ENCODE results near the gene FBXW2.

- no peak for TF ChIP-seq EZH2 (IDR thresholded peaks at IDR 0.05; ENCODE audit: borderline replicate concordance, low read depth, low read length, severe bottlenecking)
- TF ChIP-seq CTCF (IDR thresholded peaks at IDR 0.05; ENCODE audit: extremely low read depth in 1 of 2, insufficient read depth in 1 of 2, low read depth in 1 of 2, low read length in 2 of 2), result no peak
- TF ChIP-seq JUN (IDR thresholded peaks at IDR 0.05; ENCODE audit: borderline replicate concordance, insufficient read depth, insufficient read length, low read depth), result no peak
- TF ChIP-seq POLR2AphosphoS5 (IDR thresholded peaks at IDR 0.05; ENCODE audit: insufficient read depth, low read depth, low read length), result no peak
- TF ChIP-seq POLR2A (IDR thresholded peaks at IDR 0.05; ENCODE audit: low read depth, low read length), result no peak
- no peak for TF ChIP-seq FOS (IDR thresholded peaks at IDR 0.05; ENCODE audit: borderline replicate concordance, insufficient read depth, low read length)
Measured at GRCh38 chr9:120713257-120714087, 79.7 kb downstream of the FBXW2 start.
